ENCODE results near the gene ZNF628. TPM values are rescaled to one million over a fixed set of nuclear protein-coding genes. Genes with fewer than 3 reads are reported as not detected.
A peak's percentile ranks its signal among the peaks of the same experiment; 100 is the strongest.

ZNF628 gene
- polyA plus RNA-seq, 3 donors from 2014 or later = 0.14 to 0.72 (median 0.21) TPM

DNA sequence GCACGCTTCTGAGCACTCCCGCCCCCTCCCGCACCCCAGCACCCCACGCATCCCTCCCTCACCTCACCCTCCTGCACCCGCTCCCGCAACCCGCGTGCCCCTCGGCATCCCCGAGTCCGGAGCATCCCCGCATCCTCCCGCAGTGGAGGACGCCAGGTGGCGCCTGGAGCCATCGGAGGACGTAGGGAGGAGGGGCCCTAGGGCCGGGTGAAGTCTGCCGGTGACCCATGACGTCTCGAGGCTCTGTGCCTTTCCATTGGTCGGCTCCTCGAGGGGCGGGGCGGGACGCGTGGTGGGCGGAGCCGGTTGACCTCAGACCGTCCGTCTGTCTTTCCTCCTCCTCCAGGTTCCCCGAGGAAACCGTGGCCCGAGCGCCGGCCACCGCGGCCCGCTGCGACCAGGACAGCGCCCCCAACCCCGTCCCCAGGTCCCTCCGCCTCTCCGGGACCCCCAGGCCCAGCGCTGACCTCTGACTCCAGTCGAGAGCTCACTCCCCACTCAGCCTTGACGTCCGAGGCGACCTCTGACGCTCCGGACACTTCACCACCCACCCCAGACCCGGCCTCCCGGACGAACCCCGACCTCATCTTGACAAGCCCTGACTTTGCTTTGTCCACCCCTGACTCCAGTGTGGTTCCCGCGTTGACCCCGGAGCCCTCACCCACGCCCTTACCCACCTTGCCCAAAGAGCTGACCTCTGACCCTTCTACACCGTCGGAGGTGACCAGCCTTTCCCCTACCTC is 40.6 kb downstream of the ZNF628 start:
- peaks cover 3 to 5% of the 10 kb centered on the region in 2 donors for H3K4me1 Mint-ChIP-seq
- H3K27me3 Mint-ChIP-seq (ENCODE audit: low read depth in 3 of 3) = peaks cover 0 to 1% (median 1%) of the 10 kb centered on the region in 3 donors
- H3K9me3 Mint-ChIP-seq = no peaks in the 10 kb centered on the region
- H3K4me3 Mint-ChIP-seq = peak overlapping the region; percentile 70 to 83 (median 73)
- H3K27ac Mint-ChIP-seq = peak overlapping the region; percentile 68 to 93 (median 76)
- peak; percentile 90 to 92 (median 92) for DNase-seq
- no peaks in the 10 kb centered on the region for H3K36me3 Mint-ChIP-seq

- Mint-ChIP-seq H3K36me3 (no peaks in the 10 kb centered on the region), H3K27ac (no peak overlapping the region), H3K4me3 (no peak overlapping the region), H3K27me3 (ENCODE audit: low read depth in 3 of 3) (peaks cover 0 to 3% (median 1%) of the 10 kb centered on the region in 3 donors), H3K4me1 (peaks cover 3 to 5% of the 10 kb centered on the region in 2 donors), H3K9me3 (no peaks in the 10 kb centered on the region)
- DNase-seq = no peak
Measured at GRCh38 chr19:55519451-55520311, 43.3 kb downstream of the ZNF628 start.

- Mint-ChIP-seq H3K4me1 (peaks cover 3 to 5% of the 10 kb centered on the region in 2 donors), H3K36me3 (no peaks in the 10 kb centered on the region), H3K4me3 (no peak overlapping the region), H3K27me3 (ENCODE audit: low read depth in 3 of 3) (peaks cover 0 to 5% (median 1%) of the 10 kb centered on the region in 3 donors), H3K9me3 (no peaks in the 10 kb centered on the region), H3K27ac (no peak overlapping the region)
- DNase-seq = no peak
Measured at GRCh38 chr19:55520691-55521292, 44.4 kb downstream of the ZNF628 start.

DNA sequence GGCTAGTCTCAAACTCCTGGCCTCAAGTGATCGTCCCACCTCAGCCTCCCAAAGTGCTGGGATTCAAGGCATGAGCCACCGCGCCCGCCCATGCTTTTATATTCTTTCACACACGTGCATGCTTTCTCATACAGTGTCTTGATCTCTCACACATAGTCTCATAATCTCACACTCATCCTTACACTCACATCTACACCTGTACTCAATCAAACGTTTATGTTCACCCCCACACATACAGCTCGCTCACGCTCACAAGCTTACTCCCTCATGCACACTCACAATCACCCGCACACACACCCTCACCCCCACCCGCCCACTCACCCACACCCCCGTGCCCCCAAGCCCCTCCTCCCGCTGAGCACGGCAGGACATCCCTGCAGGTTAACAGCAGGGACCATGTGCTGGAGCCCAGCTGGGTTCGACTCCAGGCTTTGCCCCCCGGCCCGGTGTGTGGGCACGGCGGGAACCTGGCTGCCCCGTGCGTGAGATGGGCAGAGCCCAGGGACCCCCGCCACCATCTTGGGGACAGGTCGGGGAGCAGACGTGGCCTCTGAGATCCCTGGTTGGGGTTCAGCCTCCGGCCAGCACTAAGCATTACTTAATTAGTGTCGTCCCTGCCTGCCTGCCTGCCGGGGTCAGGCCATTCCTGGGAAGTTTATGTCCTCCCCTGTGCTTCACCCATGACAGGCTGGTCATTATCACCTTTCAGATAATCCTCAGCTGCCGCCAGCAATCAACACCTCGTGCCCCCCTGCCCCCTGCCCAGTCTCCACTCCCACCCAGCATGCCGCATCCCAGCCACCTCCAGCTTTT is 49.1 kb downstream of the ZNF628 start:
- no peak overlapping the region for H3K4me3 Mint-ChIP-seq
- H3K27ac Mint-ChIP-seq = no peak overlapping the region
- peaks cover 0 to 5% (median 0%) of the 10 kb centered on the region in 3 donors for H3K27me3 Mint-ChIP-seq (ENCODE audit: low read depth in 3 of 3)
- DNase-seq = no peak
- H3K9me3 Mint-ChIP-seq = no peaks in the 10 kb centered on the region
- H3K36me3 Mint-ChIP-seq = no peaks in the 10 kb centered on the region
- no peaks in the 10 kb centered on the region for H3K4me1 Mint-ChIP-seq

DNA sequence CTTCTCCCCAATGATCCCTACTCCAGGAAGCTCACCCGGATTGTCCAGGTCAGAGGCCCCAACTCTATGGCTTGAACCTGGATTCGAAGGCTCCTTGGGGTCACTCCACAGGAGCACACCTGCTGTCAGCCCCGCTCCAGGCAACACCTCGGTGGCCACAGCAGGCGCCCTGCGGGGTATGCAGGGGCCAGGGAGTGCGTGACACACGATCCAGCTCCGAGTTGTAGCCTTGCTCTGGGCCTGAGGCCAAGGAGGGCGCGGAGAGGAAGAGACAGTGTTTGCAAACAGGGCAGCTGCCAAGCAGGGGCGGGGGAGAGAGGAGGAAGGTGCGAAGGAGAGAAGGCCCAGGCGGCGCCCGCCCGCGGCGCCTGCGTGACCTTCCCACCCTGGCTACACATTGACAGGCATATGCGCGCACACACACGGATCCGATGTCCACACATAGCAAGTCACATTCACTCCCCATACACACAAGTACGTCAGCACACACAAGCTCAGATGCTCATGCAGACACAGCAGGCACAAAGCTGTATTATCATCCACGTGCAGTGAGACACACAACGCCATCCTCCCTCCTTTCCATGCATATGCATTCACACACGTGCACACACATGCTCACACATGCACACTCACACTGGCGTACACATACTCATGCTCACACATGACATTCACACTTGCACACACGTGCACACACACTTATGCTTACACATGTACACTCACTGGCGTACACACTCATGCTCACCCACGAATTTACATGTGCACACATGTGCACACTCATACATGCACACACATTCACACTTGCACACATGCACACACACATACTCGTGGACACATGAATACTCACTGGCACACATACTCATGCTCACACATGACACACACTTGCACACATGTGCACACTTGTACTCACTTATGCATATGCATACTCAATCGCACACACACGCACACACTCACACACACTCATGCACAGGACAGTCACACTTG is 50.1 kb downstream of the ZNF628 start:
- H3K9me3 Mint-ChIP-seq = no peaks in the 10 kb centered on the region
- peaks cover 0 to 5% (median 0%) of the 10 kb centered on the region in 3 donors for H3K27me3 Mint-ChIP-seq (ENCODE audit: low read depth in 3 of 3)
- no peak overlapping the region for H3K27ac Mint-ChIP-seq
- no peaks in the 10 kb centered on the region for H3K4me1 Mint-ChIP-seq
- no peaks in the 10 kb centered on the region for H3K36me3 Mint-ChIP-seq
- DNase-seq = no peak
- H3K4me3 Mint-ChIP-seq = no peak overlapping the region

DNA sequence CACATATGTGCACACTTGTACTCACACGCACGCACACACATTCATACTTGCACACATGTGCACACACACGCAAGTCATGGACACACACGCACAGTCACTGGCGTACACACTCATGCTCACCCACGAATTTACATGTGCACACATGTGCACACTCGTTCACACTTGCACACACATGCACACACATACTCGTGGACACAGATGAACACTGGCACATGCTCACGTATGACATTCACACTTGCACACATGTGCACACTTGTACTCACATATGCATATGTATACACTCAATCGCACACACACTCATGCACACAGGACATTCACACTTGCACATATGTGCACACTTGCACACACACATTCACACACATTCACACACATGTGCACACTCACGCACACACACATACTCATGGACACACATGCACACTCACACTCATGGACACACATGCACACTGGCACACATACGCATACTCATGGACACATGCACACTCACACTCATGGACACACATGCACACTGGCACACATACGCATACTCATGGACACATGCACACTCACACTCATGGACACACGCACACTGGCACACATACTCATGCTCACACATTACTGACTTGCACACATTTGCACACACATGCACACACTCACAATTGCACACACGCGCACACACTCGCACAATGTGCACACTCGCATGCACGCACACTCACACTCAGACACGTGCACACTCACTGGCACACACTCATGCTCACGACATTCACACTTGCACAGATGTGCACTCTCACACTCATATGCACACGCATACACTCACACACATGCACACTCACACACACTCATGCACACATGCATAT is 51.0 kb downstream of the ZNF628 start:
- Mint-ChIP-seq H3K27ac (no peak overlapping the region), H3K36me3 (no peaks in the 10 kb centered on the region)

GRCh38 chr19:55528030-55528803 is 51.8 kb downstream of the ZNF628 start:
- H3K36me3 Mint-ChIP-seq = no peaks in the 10 kb centered on the region
- H3K27me3 Mint-ChIP-seq (ENCODE audit: low read depth in 3 of 3) = peaks cover 0 to 2% (median 2%) of the 10 kb centered on the region in 3 donors
- no peak for DNase-seq
- H3K27ac Mint-ChIP-seq = no peak overlapping the region
- no peaks in the 10 kb centered on the region for H3K4me1 Mint-ChIP-seq
- H3K9me3 Mint-ChIP-seq = no peaks in the 10 kb centered on the region
- H3K4me3 Mint-ChIP-seq = no peak overlapping the region

More for the DNA sequence above, 51.0 kb downstream of the ZNF628 start:
- no peaks in the 10 kb centered on the region for H3K4me1 Mint-ChIP-seq
- H3K4me3 Mint-ChIP-seq = no peak overlapping the region
- H3K9me3 Mint-ChIP-seq = no peaks in the 10 kb centered on the region
- no peak for DNase-seq
- peaks cover 0 to 2% (median 0%) of the 10 kb centered on the region in 3 donors for H3K27me3 Mint-ChIP-seq (ENCODE audit: low read depth in 3 of 3)

DNA sequence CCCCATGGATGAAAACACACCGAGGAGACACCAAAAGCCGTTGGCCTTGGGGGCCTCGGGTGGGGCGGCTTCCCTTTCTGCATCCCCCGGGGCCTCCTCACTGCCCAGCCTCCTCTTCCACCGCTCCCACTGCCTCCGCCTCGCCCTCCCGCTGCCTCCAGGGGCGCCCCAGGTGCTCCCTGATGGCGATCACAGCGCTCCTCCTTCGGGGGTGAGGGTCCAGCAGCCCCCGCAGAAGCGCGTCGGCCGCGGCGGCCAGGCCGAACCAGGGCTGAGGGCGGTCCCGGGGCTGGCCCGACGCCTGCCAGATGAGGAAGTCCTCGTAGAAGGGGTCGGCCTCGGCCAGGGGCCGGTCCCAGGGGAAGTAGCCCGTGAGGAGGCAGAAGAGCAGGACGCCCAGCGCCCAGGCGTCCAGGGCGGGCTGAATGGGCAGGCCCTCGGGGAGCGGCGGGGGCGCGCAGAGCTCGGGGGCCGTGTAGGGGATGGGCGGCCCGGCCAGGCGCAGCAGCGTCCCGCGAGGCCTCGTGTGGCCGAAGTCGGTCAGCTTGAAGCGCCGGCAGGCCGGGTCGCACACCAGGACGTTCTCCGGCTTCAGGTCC is 53.3 kb downstream of the ZNF628 start:
- Mint-ChIP-seq H3K36me3 (no peaks in the 10 kb centered on the region), H3K4me3 (no peak overlapping the region), H3K9me3 (no peaks in the 10 kb centered on the region), H3K4me1 (no peaks in the 10 kb centered on the region), H3K27ac (no peak overlapping the region), H3K27me3 (ENCODE audit: low read depth in 3 of 3) (peaks cover 2 to 4% (median 4%) of the 10 kb centered on the region in 3 donors)
- no peak for DNase-seq

DNA sequence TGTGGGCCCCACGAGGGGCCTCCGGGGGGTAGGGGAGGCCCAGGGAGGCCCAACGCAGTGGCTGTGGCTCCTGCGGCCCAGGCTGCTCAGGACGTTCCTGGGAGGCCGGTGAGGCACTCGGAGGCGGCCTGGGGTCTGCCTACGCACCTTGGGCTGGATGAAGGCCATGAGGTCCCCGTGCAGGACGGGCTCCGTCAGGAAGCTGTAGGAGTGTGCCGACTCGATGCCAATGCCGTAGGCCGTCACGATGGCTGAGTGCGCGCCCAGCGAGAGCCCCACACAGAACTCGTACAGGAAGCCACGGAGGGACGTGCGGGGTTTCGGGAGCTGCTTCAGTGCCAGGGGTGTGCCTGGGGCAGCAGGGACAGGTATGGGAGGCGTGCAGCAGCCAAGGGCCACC is 54.6 kb downstream of the ZNF628 start:
- Mint-ChIP-seq H3K4me3 (no peak overlapping the region), H3K27me3 (ENCODE audit: low read depth in 3 of 3) (peaks cover 0 to 4% (median 4%) of the 10 kb centered on the region in 3 donors)

More for the DNA sequence above, 54.6 kb downstream of the ZNF628 start:
- Mint-ChIP-seq H3K27ac (no peak overlapping the region), H3K9me3 (no peaks in the 10 kb centered on the region), H3K36me3 (no peaks in the 10 kb centered on the region), H3K4me1 (no peaks in the 10 kb centered on the region)
- no peak for DNase-seq

Measured in immature natural killer cell (primary cell).